GM18861 (cell line): ENCODE data around the gene KLK15.

ENCODE experiments used
- ATAC-seq: cut with Tn5 transposase; IDR thresholded peaks from one replicate; pipeline ENCODE4 v1.9.1; 2021; ENCODE audit not compliant: unreplicated experiment

The KLK15 gene

DNA sequence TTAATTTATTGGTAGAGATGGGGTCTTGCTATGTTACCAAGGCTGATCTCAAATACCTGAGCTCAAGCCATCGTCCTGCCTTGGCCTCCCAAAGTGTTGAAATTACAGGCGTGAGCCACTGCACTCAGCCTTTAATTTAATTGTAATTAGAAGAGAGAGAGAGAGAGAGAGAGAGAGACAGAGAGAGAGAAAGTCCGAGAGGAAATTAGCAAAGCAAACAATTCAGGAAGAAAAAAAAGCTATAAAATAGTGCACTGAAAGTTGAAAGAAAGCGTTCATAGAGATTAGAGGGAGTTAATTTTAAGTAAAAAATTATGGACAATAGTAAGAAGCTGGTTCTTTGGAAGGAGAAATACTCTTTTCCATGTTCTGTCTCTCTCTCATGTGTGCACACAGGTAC is 56.1 kb downstream of the KLK15 start:
- no peak for ATAC-seq

DNA sequence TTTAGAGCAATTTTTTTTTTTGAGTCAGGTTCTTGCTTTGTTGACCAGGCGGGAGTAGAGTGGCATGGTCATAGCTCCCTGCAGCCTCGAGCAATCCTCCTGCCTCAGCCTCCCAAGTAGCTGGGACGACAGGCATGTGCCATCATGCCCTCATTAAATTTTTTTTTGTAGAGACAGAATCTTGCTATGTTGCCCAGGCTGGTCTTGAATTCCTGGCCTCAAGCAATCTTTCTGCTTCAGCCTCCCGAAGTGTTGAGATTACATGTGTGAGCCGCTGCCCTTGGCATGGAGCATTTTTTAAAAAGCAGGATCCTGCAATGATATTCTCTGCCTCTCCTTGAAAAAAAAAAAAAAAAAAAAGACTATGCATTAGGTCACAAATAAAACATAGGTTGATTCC is 57.2 kb downstream of the KLK15 start:
- no peak for ATAC-seq
